ENCODE results near the gene CUEDC2.

The CUEDC2 gene

GRCh38 chr10:102424916-102425315, 7.5 kb downstream of the CUEDC2 start:
- DNase-seq (ENCODE audit: low read depth): no peak
- no peak for TF ChIP-seq CTCF (IDR thresholded peaks at IDR 0.05; ENCODE audit: insufficient read depth, low read depth, low read length, missing control alignments)
- no peak overlapping the region for H3K4me3 ChIP-seq (ENCODE audit: low read length)

GRCh38 chr10:102424145-102424544, 8.2 kb downstream of the CUEDC2 start:
- H3K4me3 ChIP-seq (ENCODE audit: low read length): no peak overlapping the region
- DNase-seq (ENCODE audit: low read depth): no peak
- TF ChIP-seq CTCF (IDR thresholded peaks at IDR 0.05; ENCODE audit: insufficient read depth, low read depth, low read length, missing control alignments): no peak

GRCh38 chr10:102423372-102423968, 8.9 kb downstream of the CUEDC2 start:
- no peak for TF ChIP-seq CTCF (IDR thresholded peaks at IDR 0.05; ENCODE audit: insufficient read depth, low read depth, low read length, missing control alignments)
- no peak overlapping the region for H3K4me3 ChIP-seq (ENCODE audit: low read length)
- no peak for DNase-seq (ENCODE audit: low read depth)

- peak overlapping the region; percentile 89 for H3K4me3 ChIP-seq (ENCODE audit: low read length)
- peak; percentile 76 for DNase-seq (ENCODE audit: low read depth)
- peak; percentile 77 for TF ChIP-seq CTCF (IDR thresholded peaks at IDR 0.05; ENCODE audit: insufficient read depth, low read depth, low read length, missing control alignments)
These were observed 9.7 kb downstream of the CUEDC2 start for GRCh38 chr10:102422545-102423129.

- DNase-seq (ENCODE audit: low read depth): peak; percentile 49
- H3K4me3 ChIP-seq (ENCODE audit: low read length): peak overlapping the region; percentile 89
- no peak for TF ChIP-seq CTCF (IDR thresholded peaks at IDR 0.05; ENCODE audit: insufficient read depth, low read depth, low read length, missing control alignments)
These were observed 10.4 kb downstream of the CUEDC2 start for GRCh38 chr10:102421757-102422512.

GRCh38 chr10:102421507-102421756, 10.9 kb downstream of the CUEDC2 start:
- peak overlapping the region; percentile 89 for H3K4me3 ChIP-seq (ENCODE audit: low read length)
- DNase-seq (ENCODE audit: low read depth): no peak
- no peak for TF ChIP-seq CTCF (IDR thresholded peaks at IDR 0.05; ENCODE audit: insufficient read depth, low read depth, low read length, missing control alignments)

Data from epithelial cell of esophagus (primary cell).